ENCODE measurements around the gene TGDS.

DNA sequence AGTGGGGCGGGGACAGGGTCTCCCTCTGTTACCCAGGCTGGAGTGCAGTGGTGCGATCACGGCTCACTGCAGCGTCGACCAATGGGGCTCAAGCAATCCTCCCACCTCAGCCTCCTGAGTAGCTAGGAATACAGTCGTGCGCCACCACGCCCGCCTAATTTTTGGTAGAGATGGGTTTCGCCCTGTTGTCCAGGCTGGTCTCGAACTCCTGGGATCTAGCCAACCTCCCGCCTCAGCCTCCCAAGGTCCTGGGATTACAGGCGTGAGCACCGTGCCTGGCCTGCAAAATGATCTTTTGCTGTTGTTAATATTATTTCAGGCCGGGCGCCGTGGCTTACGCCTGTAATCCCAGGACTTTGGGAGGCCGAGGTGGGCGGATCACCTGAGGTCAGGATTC, 621 bp upstream of the TGDS start:
- TF ChIP-seq, protein P1, sequence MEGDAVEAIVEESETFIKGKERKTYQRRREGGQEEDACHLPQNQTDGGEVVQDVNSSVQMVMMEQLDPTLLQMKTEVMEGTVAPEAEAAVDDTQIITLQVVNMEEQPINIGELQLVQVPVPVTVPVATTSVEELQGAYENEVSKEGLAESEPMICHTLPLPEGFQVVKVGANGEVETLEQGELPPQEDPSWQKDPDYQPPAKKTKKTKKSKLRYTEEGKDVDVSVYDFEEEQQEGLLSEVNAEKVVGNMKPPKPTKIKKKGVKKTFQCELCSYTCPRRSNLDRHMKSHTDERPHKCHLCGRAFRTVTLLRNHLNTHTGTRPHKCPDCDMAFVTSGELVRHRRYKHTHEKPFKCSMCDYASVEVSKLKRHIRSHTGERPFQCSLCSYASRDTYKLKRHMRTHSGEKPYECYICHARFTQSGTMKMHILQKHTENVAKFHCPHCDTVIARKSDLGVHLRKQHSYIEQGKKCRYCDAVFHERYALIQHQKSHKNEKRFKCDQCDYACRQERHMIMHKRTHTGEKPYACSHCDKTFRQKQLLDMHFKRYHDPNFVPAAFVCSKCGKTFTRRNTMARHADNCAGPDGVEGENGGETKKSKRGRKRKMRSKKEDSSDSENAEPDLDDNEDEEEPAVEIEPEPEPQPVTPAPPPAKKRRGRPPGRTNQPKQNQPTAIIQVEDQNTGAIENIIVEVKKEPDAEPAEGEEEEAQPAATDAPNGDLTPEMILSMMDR (IDR thresholded peaks at IDR 0.05; ENCODE audit: low read length) = no peak
- TF ChIP-seq EZH2 (optimal IDR thresholded peaks at IDR 0.05; ENCODE audit: low read depth, low read length) (no peak), EZH2phosphoT487 (IDR thresholded peaks at IDR 0.05; ENCODE audit: low read length) (no peak)

All from MM.1S (cell line).